Naive B cell (primary cell): ENCODE data around the gene GGCT. TPM values are rescaled to one million over a fixed set of nuclear protein-coding genes. Genes with fewer than 3 reads are reported as not detected.
A peak's percentile ranks its signal among the peaks of the same experiment; 100 is the strongest.
"Not testable (repeated sequence)": the region's sequence is repeated elsewhere in the genome, so short reads cannot be mapped to it uniquely, and the experiment has no call there.

Source experiments
- ATAC-seq, 2 donors: fragments of 150-1000 bp; cut with Tn5 transposase; 2 replicates each; pipeline ENCODE4 v1.10.0; 2021; ENCODE audit warnings: low read depth in 2 of 2, mild to moderate bottlenecking in 2 of 2, moderate library complexity in 2 of 2
- DNase-seq: peaks from one replicate; pipeline ENCODE4 v3.0.0; 2022
- H3K27ac Mint-ChIP-seq, 6 donors: one replicate each; pipeline ENCODE4 v1.8.0; 2020 to 2022; ENCODE audit warnings: mild to moderate bottlenecking in 6 of 6, mixed read lengths in 6 of 6, moderate library complexity in 5 of 6, inconsistent platforms in 2 of 6
- H3K27me3 Mint-ChIP-seq, 3 donors: one replicate each; pipeline ENCODE4 v1.8.0; 2021 to 2022; ENCODE audit warnings: mixed read lengths in 3 of 3, mild to moderate bottlenecking in 1 of 3
- H3K36me3 Mint-ChIP-seq, 2 donors: one replicate each; pipeline ENCODE4 v1.8.0; 2020 to 2022; ENCODE audit warnings: mixed read lengths in 2 of 2, inconsistent platforms in 1 of 2, mild to moderate bottlenecking in 1 of 2
- H3K4me1 Mint-ChIP-seq, 3 donors: one replicate each; pipeline ENCODE4 v1.8.0; 2020 to 2022; ENCODE audit warnings: mixed read lengths in 3 of 3, inconsistent platforms in 1 of 3, mild to moderate bottlenecking in 1 of 3, moderate library complexity in 1 of 3
- H3K4me3 Mint-ChIP-seq, 8 donors: one replicate each; pipeline ENCODE4 v1.8.0; 2020 to 2022; ENCODE audit warnings: mild to moderate bottlenecking in 8 of 8, mixed read lengths in 8 of 8, moderate library complexity in 8 of 8, inconsistent platforms in 2 of 8
- H3K9me3 Mint-ChIP-seq, 7 donors: one replicate each; pipeline ENCODE4 v1.8.0; 2020 to 2022; ENCODE audit warnings: mixed read lengths in 7 of 7, mild to moderate bottlenecking in 5 of 7, inconsistent platforms in 2 of 7, moderate library complexity in 1 of 7
- polyA plus RNA-seq, 6 donors: library from polyadenylated mRNA; unstranded; fragments of 300-500 nt; fragmentation: Illumina TruSeq; gene quantifications; one replicate each; pipeline ENCODE4 v1.2.3, GENCODE V29; 2021; ENCODE audit warnings: low read depth in 6 of 6

The GGCT gene
- polyA plus RNA-seq, 6 donors from 2014 or later, result 12.1 to 36.0 (median 28.8) TPM

DNA sequence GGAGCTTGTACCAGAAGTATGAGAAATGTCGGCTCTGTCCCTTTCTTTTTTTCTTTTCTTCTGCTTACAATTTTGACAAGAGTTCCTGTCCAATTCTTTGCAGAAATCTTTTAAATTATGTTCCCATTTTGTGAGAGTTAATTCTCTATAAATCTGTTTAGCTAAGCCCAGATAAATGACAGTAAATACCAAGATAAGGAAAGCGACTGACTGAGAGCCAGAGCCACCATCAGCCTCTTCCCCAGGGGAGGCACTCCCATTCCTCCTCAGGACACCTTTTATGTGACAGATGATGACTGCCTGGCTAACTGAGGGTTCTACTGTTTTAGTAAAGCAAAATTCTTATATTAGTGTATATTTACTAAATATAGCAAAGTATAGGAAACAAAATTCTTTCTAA is 6.9 kb upstream of the GGCT start:
- no peaks in the 10 kb centered on the region for H3K4me1 Mint-ChIP-seq
- peaks cover 0 to 1% (median 0%) of the 10 kb centered on the region in 7 donors for H3K9me3 Mint-ChIP-seq
- no peaks in the 10 kb centered on the region for H3K36me3 Mint-ChIP-seq
- DNase-seq (no peak), ATAC-seq (no peak)
- H3K27ac Mint-ChIP-seq, result no peak overlapping the region
- H3K27me3 Mint-ChIP-seq, result no peaks in the 10 kb centered on the region
- no peak overlapping the region for H3K4me3 Mint-ChIP-seq

DNA sequence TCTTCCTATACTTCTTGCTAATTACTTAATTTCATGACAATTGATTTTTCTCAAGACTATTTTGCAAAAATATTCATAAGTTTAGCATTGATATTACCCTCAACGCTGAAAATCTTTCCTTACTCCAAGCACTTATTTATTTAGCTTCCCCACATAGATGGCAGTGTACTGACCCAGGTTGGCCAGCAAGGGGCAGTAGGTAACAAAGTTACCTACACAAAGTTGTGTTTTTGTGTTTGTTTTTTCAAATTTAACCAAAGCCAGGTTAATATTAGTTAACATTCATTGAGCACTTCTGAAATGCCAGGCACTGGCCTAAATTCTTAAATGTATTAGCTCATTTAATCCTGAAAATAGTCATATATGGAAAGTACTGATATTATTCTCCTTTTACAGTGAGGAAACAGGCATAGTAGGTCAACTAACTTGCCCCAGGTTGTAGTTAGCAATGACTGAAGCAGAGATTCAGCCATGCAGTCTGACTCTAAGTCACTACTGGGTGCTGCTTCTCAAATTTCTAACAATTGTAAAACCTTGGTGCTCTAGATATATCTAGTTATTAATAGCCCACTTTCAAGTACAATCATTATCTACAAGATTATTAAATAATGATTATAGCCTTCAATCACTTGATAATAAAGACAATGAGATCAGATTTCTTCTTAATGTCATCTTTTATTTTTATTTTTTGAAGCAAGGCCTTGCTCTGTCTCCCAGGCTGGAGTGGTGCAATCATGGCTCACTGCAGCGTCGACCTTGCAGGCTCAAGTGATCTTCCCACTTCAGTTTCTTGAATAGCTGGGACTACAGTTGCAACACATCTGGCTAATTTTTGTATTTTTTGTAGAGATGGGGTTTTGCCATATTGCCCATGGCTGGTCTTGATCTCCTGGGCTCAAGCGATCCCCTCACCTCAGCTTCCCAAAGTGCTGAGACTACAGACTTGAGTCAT is 5.8 kb upstream of the GGCT start:
- DNase-seq, result no peak
- Mint-ChIP-seq H3K36me3 (no peaks in the 10 kb centered on the region), H3K27me3 (no peaks in the 10 kb centered on the region), H3K4me1 (peaks cover 0 to 4% (median 0%) of the 10 kb centered on the region in 3 donors), H3K27ac (no peak overlapping the region), H3K9me3 (peaks cover 0 to 1% (median 0%) of the 10 kb centered on the region in 7 donors), H3K4me3 (peak overlapping the region in 1 of 8 donors; percentile 1)
- ATAC-seq, result peak; percentile 57 to 66

DNA sequence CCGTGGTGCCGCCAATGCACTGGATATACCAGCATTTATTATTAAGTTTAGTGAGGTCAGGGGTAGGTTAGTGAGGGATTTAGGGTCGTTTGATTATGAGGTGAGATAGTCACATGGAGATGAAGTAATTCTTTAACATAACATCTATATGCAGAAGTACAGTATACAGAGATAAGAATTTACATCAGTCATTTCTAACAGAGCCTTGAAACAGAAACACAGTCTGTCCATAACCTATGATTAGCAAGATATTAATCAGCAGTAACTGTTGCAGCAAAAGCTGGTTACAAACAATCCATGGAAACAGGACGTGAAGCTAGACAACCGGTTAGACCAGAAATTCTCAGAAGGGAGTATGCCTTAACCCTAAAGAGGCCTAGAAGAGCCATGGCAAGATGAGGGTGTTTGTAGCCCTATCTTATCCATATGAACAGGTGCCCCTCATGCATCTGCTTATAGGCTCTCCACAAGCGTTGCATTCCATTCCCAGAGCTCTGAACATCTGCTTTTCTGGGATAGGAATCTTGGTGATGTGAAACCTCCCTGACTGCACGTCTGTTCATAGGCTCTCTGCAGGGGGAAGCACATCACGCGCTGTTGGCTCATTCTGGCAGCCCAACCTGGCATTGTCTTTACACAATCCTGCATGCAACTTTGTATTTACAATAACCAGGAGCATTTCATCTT is 4.7 kb upstream of the GGCT start:
- H3K9me3 Mint-ChIP-seq, H3K36me3 Mint-ChIP-seq, H3K4me1 Mint-ChIP-seq, H3K27ac Mint-ChIP-seq, DNase-seq, ATAC-seq, H3K27me3 Mint-ChIP-seq: not testable (repeated sequence)
- peak overlapping the region in 1 of 8 donors; percentile 1 for H3K4me3 Mint-ChIP-seq

DNA sequence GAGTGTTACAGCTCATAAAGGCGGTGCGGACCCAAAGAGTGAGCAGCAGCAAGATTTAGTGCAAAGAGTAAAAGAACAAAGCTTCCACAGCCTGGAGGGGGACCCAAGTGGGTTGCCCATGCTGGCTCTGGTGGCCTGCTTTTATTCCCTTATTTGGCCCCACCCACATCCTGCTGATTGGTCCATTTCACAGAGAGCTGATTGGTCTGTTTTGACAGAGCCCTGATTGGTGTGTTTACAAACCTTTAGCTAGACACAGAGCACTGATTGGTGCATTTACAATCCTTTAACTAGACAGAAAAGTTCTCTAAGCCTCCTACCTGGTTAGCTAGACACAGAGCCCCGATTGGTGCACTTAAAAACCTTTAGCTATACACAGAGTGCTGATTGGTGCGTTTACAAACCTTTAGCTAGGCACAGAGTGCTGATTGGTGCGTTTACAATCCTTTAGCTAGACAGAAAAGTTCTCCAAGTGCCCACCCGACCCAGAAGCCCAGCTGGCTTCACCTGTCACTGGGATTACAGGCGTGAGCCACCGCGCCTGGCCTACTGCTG is 2.8 kb upstream of the GGCT start:
- Mint-ChIP-seq H3K4me1 (peaks cover 18 to 26% (median 20%) of the 10 kb centered on the region in 3 donors), H3K27ac (peak overlapping the region in 1 of 6 donors; percentile 57), H3K4me3 (peak overlapping the region in 4 of 8 donors; percentile 32 to 71 (median 43))
- ATAC-seq, DNase-seq, H3K9me3 Mint-ChIP-seq, H3K27me3 Mint-ChIP-seq, H3K36me3 Mint-ChIP-seq: not testable (repeated sequence)

DNA sequence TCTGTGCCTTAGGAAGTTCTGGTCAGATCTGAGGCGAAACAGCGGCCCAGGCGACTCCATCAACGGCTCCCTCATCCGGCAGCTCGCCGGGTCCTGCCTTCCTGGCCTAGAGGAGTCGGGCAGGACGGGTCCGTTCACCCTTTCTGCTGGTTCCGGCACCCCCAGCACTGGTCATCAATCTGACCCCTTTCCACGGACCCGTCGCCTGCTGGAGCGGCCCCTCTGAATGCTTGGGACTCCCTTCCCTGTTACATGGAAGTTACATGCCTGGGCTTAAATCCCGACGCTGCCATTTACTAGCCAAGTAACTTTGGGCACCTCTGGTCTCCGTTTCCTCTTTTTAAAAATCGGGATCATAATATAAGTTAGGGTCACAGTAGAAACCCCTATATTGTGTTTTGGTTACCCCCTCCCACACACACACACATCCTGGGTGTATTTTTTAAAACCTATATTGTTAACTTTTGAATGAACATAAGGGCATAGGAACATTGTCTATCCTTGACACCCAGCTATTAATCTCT is 607 bp upstream of the GGCT start:
- H3K4me3 Mint-ChIP-seq, result peak overlapping the region; percentile 87 to 97 (median 89)
- peaks cover 0 to 4% of the 10 kb centered on the region in 2 donors for H3K36me3 Mint-ChIP-seq
- no peaks in the 10 kb centered on the region for H3K27me3 Mint-ChIP-seq
- DNase-seq, result no peak
- ATAC-seq, result peak in 1 of 2 donors; percentile 3
- peak overlapping the region; percentile 79 to 97 (median 90) for H3K27ac Mint-ChIP-seq
- peaks cover 0 to 1% (median 0%) of the 10 kb centered on the region in 7 donors for H3K9me3 Mint-ChIP-seq
- H3K4me1 Mint-ChIP-seq, result peaks cover 26 to 31% (median 30%) of the 10 kb centered on the region in 3 donors

DNA sequence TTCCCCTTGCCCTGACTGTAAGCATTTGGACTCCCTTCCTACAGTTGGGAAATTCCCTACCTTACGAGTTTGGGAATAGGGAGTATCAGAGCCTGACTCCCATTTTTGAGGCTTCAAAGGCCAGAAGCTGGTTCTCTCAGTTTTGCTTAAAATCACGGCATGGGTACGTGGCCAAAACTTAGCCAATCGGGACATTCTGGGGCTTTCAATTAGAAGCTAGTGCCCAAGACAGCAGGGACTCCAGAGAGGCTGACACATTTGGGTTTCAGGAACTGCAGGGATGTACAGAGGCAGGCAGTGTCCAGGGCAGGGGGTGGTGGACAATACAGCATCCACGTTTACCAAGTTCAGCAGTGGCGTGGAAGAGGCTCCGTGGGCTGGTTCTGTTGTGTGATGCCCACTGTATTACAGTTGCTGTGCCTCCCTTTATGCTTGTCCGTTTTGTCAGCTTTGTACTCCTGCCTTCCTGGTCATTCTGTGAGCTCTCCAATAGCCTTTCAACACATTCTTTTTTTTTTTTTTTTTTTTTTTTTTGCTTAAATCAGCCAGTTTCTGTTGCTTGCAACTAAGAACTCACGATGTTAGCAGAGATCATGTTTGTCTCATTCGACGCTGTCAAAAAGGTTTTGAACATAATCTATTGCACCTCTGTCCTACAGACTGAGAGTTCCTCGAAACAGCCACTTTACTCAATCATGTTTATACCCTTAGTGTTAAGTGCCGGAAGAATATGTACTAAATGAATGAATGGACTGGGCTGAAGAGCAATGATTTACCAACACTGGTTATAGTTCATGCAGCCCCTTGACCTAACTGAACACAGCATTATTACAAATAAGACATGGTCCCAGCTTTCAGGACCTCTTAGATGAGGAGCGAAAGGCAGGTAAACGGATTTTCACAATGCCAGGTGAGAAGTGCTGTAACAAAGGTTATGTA is 1.1 kb downstream of the GGCT start:
- ATAC-seq (no peak), DNase-seq (no peak)
- H3K4me1 Mint-ChIP-seq, result peaks cover 26 to 31% (median 31%) of the 10 kb centered on the region in 3 donors
- no peaks in the 10 kb centered on the region for H3K27me3 Mint-ChIP-seq
- peaks cover 0 to 5% of the 10 kb centered on the region in 2 donors for H3K36me3 Mint-ChIP-seq
- peak overlapping the region in 4 of 6 donors; percentile 15 to 86 (median 60) for H3K27ac Mint-ChIP-seq
- H3K4me3 Mint-ChIP-seq, result peak overlapping the region; percentile 87 to 97 (median 89)
- H3K9me3 Mint-ChIP-seq, result peaks cover 0 to 1% (median 0%) of the 10 kb centered on the region in 7 donors

DNA sequence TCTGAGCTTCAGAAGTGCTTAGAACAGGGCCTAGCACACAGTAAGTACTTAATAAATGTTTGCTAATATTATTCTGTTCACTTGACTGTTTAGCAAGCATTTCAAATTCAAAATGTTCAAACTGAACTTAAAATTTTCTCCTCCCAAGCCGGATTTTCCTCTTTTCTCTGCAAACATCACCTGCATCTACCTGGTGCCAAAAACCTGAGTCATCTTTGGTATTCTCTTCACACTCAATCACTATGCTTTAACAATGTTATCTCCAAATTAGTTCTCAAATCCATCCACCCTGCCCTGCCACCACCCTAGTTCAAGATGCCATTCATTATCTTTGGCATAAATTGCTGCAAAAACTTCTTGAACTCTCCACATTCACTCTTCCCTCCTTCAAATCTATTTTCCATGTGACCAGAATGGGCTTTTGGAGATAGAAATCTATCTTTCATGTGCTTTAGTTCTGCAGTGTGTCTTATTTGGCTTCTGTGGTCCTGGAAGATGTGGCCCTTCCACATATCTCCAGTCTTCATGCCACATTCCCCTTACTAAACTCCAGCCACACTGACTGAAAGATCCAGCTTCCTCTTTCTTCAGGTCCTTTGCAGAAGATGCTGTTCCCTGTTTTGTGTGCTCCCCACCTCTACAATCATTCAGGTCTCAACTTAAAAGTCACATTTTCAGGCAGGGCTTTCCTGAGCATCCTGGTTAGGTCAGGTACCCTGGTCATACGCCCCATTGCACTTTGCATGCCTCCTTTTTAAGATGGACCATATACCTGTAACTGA is 2.0 kb downstream of the GGCT start:
- peaks cover 0 to 5% of the 10 kb centered on the region in 2 donors for H3K36me3 Mint-ChIP-seq
- DNase-seq, result no peak
- H3K27me3 Mint-ChIP-seq, result no peaks in the 10 kb centered on the region
- peaks cover 0 to 1% (median 0%) of the 10 kb centered on the region in 7 donors for H3K9me3 Mint-ChIP-seq
- peaks cover 26 to 31% (median 31%) of the 10 kb centered on the region in 3 donors for H3K4me1 Mint-ChIP-seq
- peak overlapping the region in 2 of 6 donors; percentile 25 to 38 for H3K27ac Mint-ChIP-seq
- H3K4me3 Mint-ChIP-seq, result peak overlapping the region in 4 of 8 donors; percentile 87 to 97 (median 88)
- no peak for ATAC-seq

DNA sequence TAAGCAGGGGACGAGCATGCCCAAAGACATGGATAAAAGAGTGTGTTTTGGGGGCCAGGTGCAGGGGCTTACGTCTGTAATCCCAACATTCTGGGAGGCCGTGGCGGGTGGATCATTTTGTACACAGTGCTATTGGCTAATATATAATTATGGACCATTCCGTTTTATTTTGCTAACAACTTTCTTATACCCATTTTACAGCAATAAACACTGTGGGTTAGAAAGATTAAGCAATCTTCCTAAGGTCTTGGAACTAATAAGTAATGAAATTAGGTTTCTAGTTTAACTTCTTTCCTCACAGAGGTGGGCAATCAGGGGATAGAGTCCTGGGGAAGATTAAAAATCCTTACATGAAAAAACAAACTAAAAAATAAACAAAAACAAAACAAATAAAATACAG is 3.4 kb downstream of the GGCT start:
- H3K9me3 Mint-ChIP-seq, result no peaks in the 10 kb centered on the region
- peaks cover 8 to 15% of the 10 kb centered on the region in 2 donors for H3K36me3 Mint-ChIP-seq
- DNase-seq, result no peak
- no peak for ATAC-seq
- peaks cover 26 to 31% (median 31%) of the 10 kb centered on the region in 3 donors for H3K4me1 Mint-ChIP-seq
- peak overlapping the region in 1 of 8 donors; percentile 32 for H3K4me3 Mint-ChIP-seq
- H3K27me3 Mint-ChIP-seq, result no peaks in the 10 kb centered on the region
- H3K27ac Mint-ChIP-seq, result no peak overlapping the region

DNA sequence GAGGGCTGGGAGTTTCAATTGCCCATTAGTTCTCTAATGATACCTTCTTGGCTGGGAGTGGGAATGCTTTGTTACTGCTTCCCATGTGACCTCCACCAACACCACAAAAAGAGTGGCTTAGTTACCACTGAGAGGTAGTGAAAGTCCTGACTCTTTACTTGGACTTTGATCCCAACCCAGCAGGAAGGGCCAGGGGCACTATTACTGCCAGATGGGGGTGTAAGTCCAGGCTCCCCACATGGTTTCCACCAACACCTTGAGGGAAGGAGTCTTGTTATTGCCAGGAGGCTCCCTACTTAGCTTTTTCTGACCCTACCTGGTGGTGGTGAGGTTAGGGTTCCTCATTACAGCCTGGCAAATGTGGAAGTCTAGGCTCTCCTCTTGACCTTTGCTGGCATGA is 11.4 kb downstream of the GGCT start:
- H3K27ac Mint-ChIP-seq, result no peak overlapping the region
- no peak for ATAC-seq
- H3K36me3 Mint-ChIP-seq, result peaks cover 15 to 20% of the 10 kb centered on the region in 2 donors
- no peak for DNase-seq
- H3K4me1 Mint-ChIP-seq, result no peaks in the 10 kb centered on the region
- no peak overlapping the region for H3K4me3 Mint-ChIP-seq
- peaks cover 0 to 4% (median 0%) of the 10 kb centered on the region in 3 donors for H3K27me3 Mint-ChIP-seq
- peaks cover 7 to 18% (median 11%) of the 10 kb centered on the region in 7 donors for H3K9me3 Mint-ChIP-seq

DNA sequence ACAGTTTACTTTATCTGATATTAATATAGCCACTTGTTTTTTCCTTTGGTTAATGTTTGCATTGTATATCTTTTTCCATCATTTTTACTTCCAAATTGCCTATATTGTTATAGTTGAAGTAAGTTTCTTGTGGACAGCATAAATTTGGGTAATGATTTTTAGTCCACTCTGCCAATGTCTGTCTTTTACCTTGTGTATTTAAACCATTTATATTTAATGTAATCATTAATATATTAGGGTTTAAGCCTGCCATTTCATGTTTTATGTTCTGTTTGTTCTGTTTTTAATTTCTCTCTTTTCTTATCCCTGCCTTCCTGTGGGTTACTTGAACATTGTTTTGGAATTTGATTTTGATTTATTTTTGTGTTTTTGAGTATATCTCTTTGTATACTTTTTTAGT is 13.2 kb downstream of the GGCT start:
- DNase-seq (no peak), ATAC-seq (no peak)
- peaks cover 7 to 18% (median 11%) of the 10 kb centered on the region in 7 donors for H3K9me3 Mint-ChIP-seq
- no peaks in the 10 kb centered on the region for H3K4me1 Mint-ChIP-seq
- peak overlapping the region in 1 of 6 donors; percentile 65 for H3K27ac Mint-ChIP-seq
- H3K27me3 Mint-ChIP-seq, result peaks cover 0 to 4% (median 0%) of the 10 kb centered on the region in 3 donors
- peaks cover 7 to 13% of the 10 kb centered on the region in 2 donors for H3K36me3 Mint-ChIP-seq
- H3K4me3 Mint-ChIP-seq, result no peak overlapping the region

DNA sequence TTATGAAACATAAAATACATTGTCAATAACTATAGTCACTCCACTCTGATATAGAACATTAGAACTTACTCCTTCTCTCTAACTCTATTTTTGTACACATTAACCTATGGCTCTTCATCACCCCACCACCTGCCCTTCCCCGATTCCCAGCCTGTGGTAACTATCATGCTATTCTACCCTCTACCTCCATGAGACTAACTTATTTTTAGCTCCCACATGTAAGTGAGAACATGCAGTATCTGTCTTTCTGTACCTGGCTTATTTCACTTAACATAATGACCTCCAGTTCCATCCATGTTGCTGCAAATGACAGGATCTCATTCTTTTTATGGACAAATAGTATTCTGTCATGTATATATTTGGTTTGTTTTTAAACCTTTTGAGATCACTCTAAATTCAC is 17.3 kb downstream of the GGCT start:
- no peaks in the 10 kb centered on the region for H3K4me1 Mint-ChIP-seq
- H3K9me3 Mint-ChIP-seq, result peaks cover 3 to 14% (median 7%) of the 10 kb centered on the region in 7 donors
- peaks cover 5 to 8% of the 10 kb centered on the region in 2 donors for H3K36me3 Mint-ChIP-seq
- ATAC-seq (no peak), DNase-seq (no peak)
- peaks cover 0 to 4% (median 0%) of the 10 kb centered on the region in 3 donors for H3K27me3 Mint-ChIP-seq
- H3K4me3 Mint-ChIP-seq, result no peak overlapping the region
- H3K27ac Mint-ChIP-seq, result peak overlapping the region in 1 of 6 donors; percentile 23

DNA sequence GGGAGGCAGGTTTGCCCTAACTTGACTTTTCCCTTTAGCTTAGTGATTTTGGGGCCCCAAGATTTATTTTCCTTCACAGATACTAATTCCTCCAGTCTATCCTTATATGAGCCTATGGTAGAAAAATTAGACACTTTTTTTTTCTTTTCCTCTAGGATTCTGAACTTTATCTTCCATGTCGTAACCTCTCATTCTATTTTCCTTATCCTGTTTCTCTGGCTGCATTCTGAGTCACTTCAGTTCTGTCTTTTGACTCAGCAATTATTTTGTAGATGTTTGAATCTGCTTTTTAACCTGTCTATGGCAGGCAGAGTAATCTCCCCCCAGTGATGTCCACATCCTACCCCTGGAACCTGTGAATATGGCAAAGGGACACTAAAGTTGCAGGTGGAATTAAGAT is 19.0 kb downstream of the GGCT start:
- H3K4me1 Mint-ChIP-seq, result no peaks in the 10 kb centered on the region
- H3K4me3 Mint-ChIP-seq, result no peak overlapping the region
- ATAC-seq (no peak), DNase-seq (no peak)
- H3K27ac Mint-ChIP-seq, result no peak overlapping the region
- no peaks in the 10 kb centered on the region for H3K27me3 Mint-ChIP-seq
- no peaks in the 10 kb centered on the region for H3K9me3 Mint-ChIP-seq
- no peaks in the 10 kb centered on the region for H3K36me3 Mint-ChIP-seq
